Activated T-cell treated with anti-CD3 and anti-CD28 coated beads, Interleukin-2, amount 50 U/mL, for 4 hours (primary cell): ENCODE results near the gene DNAJC4. TPM values are rescaled to one million over a fixed set of nuclear protein-coding genes. Genes with fewer than 3 reads are reported as not detected.

Experiments used
- ATAC-seq, 2 donors: fragments of 200-7000 bp; cut with Tn5 transposase; one replicate each; pipeline ENCODE4 v1.10.0; 2021
- DNase-seq: peaks from one replicate; pipeline ENCODE4 v3.0.0-alpha.2; 2020
- H3K27me3 Mint-ChIP-seq: one replicate; pipeline ENCODE4 v1.8.0; 2021; ENCODE audit warnings: low read depth, mixed read lengths
- H3K36me3 Mint-ChIP-seq: one replicate; pipeline ENCODE4 v1.8.0; 2022; ENCODE audit warnings: mixed read lengths; ENCODE audit not compliant: insufficient read depth
- H3K4me1 Mint-ChIP-seq: one replicate; pipeline ENCODE4 v1.8.0; 2021; ENCODE audit warnings: low read depth, mixed read lengths
- H3K4me3 Mint-ChIP-seq: one replicate; pipeline ENCODE4 v1.8.0; 2021; ENCODE audit warnings: mild to moderate bottlenecking, moderate library complexity, mixed read lengths
- H3K9me3 Mint-ChIP-seq: one replicate; pipeline ENCODE4 v1.8.0; 2021; ENCODE audit warnings: mixed read lengths
- total RNA-seq, 3 donors: library from RNA; stranded (reverse); gene quantifications; one replicate each; pipeline ENCODE4 v1.2.1, GENCODE V29; 2021

Gene DNAJC4
- total RNA-seq, 3 donors from 2014 or later = 15.0 to 16.6 (median 16.1) TPM

- Mint-ChIP-seq H3K36me3 (peaks cover 35% of the 10 kb centered on the region), H3K27me3 (no peaks in the 10 kb centered on the region), H3K9me3 (no peaks in the 10 kb centered on the region), H3K4me1 (peaks cover 32% of the 10 kb centered on the region), H3K4me3 (no peak overlapping the region)
- ATAC-seq = no peak
- DNase-seq = no peak
Observed at GRCh38 chr11:64203421-64204079, 26.8 kb upstream of the DNAJC4 start.

DNA sequence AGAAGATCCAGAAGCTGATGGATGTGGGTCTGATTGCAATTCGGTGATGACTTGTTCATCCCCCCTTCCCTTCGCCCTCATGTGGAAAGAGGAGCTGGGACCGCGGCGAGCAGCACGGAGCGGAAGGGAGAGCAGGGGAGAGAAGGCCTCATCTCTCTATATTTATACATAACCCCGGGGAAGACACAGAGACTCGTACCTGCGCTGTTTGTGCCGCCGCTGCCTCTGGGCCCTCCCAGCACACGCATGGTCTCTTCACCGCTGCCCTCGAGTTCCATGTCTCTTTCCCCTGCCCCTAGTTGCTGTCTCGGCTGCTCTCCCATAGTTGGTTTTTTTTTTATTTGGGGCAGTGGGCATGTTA is 26.3 kb upstream of the DNAJC4 start:
- no peak for DNase-seq
- H3K4me1 Mint-ChIP-seq = peaks cover 37% of the 10 kb centered on the region
- no peaks in the 10 kb centered on the region for H3K27me3 Mint-ChIP-seq
- no peaks in the 10 kb centered on the region for H3K9me3 Mint-ChIP-seq
- ATAC-seq = no peak
- peaks cover 38% of the 10 kb centered on the region for H3K36me3 Mint-ChIP-seq
- no peak overlapping the region for H3K4me3 Mint-ChIP-seq

DNA sequence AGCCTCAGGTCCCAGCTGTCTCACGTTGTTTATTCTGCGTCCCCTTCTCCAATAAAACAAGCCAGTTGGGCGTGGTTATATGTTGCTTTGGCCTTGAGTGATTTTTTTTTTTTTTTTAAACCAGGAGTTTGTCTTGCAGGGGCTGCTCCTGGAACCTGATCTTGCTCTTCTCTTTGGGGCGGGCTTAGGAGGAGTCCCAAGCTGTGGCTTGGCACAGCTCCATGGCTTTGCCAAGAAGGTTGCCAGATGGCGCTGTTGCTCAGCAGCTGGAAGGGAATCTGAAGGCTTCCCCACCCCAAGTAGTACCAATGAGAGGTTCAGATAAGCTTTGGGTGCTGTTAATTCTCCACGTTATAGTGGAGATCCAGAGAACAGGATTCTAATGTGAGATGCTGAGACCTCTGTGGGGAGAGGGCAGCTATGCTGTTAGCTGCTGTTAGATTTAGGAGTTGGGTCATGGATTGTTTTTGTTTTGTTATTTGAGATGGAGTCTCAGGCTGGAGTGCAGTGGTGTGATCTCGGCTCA is 25.8 kb upstream of the DNAJC4 start:
- Mint-ChIP-seq H3K36me3 (peaks cover 41% of the 10 kb centered on the region), H3K9me3 (no peaks in the 10 kb centered on the region), H3K27me3 (no peaks in the 10 kb centered on the region), H3K4me1 (peaks cover 40% of the 10 kb centered on the region), H3K4me3 (peak overlapping the region; percentile 62)
- ATAC-seq = peak in 1 of 2 donors; percentile 23
- peak; percentile 77 for DNase-seq

GRCh38 chr11:64206457-64207255 is 23.7 kb upstream of the DNAJC4 start, which contains the start of gene FERMT3:
FERMT3 (plus strand) TSS chr11:64206721; CDS start chr11:64207365, 644 bp downstream.
- H3K4me1 Mint-ChIP-seq = peaks cover 40% of the 10 kb centered on the region
- no peaks in the 10 kb centered on the region for H3K9me3 Mint-ChIP-seq
- H3K36me3 Mint-ChIP-seq = peaks cover 38% of the 10 kb centered on the region
- H3K27me3 Mint-ChIP-seq = no peaks in the 10 kb centered on the region
- peak within 1 kb of the TSS; percentile 96 for H3K4me3 Mint-ChIP-seq
- DNase-seq (peak; percentile 68), ATAC-seq (peak; percentile 41 to 58)

- H3K4me1 Mint-ChIP-seq = peaks cover 42% of the 10 kb centered on the region
- H3K36me3 Mint-ChIP-seq = peaks cover 40% of the 10 kb centered on the region
- no peaks in the 10 kb centered on the region for H3K27me3 Mint-ChIP-seq
- peak overlapping the region; percentile 96 for H3K4me3 Mint-ChIP-seq
- no peaks in the 10 kb centered on the region for H3K9me3 Mint-ChIP-seq
- DNase-seq (peak; percentile 76), ATAC-seq (peak; percentile 78 to 79)
Observed at GRCh38 chr11:64207256-64208085, 22.9 kb upstream of the DNAJC4 start.

- no peaks in the 10 kb centered on the region for H3K27me3 Mint-ChIP-seq
- H3K4me3 Mint-ChIP-seq = peak overlapping the region; percentile 96
- ATAC-seq (no peak), DNase-seq (no peak)
- peaks cover 39% of the 10 kb centered on the region for H3K36me3 Mint-ChIP-seq
- peaks cover 44% of the 10 kb centered on the region for H3K4me1 Mint-ChIP-seq
- no peaks in the 10 kb centered on the region for H3K9me3 Mint-ChIP-seq
Observed at GRCh38 chr11:64208086-64208795, 22.1 kb upstream of the DNAJC4 start.

GRCh38 chr11:64208796-64209562 is 21.4 kb upstream of the DNAJC4 start:
- DNase-seq = no peak
- Mint-ChIP-seq H3K4me3 (peak overlapping the region; percentile 96), H3K9me3 (no peaks in the 10 kb centered on the region), H3K27me3 (no peaks in the 10 kb centered on the region), H3K4me1 (peaks cover 42% of the 10 kb centered on the region), H3K36me3 (peaks cover 36% of the 10 kb centered on the region)
- no peak for ATAC-seq

GRCh38 chr11:64209563-64209843 is 20.8 kb upstream of the DNAJC4 start:
- Mint-ChIP-seq H3K36me3 (peaks cover 31% of the 10 kb centered on the region), H3K9me3 (no peaks in the 10 kb centered on the region), H3K4me1 (peaks cover 36% of the 10 kb centered on the region), H3K4me3 (no peak overlapping the region), H3K27me3 (no peaks in the 10 kb centered on the region)
- ATAC-seq (no peak), DNase-seq (no peak)

DNA sequence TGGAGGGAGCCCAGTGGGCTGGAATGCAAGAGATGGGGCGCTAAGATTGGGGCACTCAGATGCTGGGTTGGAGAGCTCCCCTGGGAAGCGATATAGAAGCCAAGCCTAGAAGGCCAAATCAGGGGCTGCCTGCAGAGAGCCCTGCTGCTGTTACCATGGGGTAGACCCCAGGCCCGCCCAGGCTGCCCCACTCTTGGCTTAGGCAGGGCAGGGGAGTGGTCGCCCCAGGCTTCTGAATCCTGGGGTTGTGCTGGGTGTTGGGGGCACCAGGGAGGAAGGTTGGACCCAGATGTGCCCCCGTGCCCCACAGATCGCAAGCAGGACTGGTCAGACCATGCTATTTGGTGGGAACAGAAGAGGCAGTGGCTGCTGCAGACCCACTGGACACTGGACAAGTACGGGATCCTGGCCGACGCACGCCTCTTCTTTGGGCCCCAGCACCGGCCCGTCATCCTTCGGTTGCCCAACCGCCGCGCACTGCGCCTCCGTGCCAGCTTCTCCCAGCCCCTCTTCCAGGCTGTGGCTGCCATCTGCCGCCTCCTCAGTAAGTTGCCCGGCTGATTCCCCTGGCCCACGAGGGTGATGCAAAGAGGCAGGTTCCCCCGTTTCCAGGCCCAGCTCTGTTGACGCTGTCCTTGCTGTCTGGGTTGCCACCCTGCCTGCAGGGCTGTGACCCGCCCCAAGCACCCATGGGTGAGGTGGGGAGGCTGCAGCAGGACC is 19.9 kb upstream of the DNAJC4 start:
- no peak for DNase-seq
- no peak overlapping the region for H3K4me3 Mint-ChIP-seq
- no peaks in the 10 kb centered on the region for H3K27me3 Mint-ChIP-seq
- H3K36me3 Mint-ChIP-seq = peaks cover 33% of the 10 kb centered on the region
- H3K4me1 Mint-ChIP-seq = peaks cover 36% of the 10 kb centered on the region
- no peak for ATAC-seq
- no peaks in the 10 kb centered on the region for H3K9me3 Mint-ChIP-seq

- Mint-ChIP-seq H3K4me1 (peaks cover 28% of the 10 kb centered on the region), H3K9me3 (no peaks in the 10 kb centered on the region), H3K27me3 (no peaks in the 10 kb centered on the region), H3K36me3 (peaks cover 33% of the 10 kb centered on the region), H3K4me3 (no peak overlapping the region)
- no peak for ATAC-seq
- DNase-seq = no peak
Observed at GRCh38 chr11:64211181-64211872, 19.0 kb upstream of the DNAJC4 start.

DNA sequence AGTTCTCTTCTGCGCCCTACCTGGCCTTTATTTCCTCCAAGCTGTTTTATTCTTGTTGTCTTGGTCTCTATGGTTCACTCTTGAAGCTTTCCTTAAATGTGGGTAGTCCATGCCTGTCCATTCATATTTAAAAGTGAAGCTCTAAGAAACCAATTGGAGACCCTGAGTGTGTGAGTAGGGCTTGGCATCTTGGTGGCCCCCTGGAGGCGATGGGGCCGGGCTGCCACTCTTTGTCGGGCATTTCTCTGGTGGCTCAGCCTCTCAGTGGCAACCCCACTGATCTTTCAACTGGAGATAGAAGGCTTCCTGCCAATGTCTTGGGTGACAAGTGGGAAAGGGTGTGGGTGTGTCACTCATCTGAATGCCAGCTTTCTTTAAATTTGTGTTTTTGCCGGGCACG is 13.5 kb upstream of the DNAJC4 start:
- H3K9me3 Mint-ChIP-seq = no peaks in the 10 kb centered on the region
- DNase-seq (no peak), ATAC-seq (no peak)
- no peak overlapping the region for H3K4me3 Mint-ChIP-seq
- peaks cover 23% of the 10 kb centered on the region for H3K36me3 Mint-ChIP-seq
- H3K27me3 Mint-ChIP-seq = no peaks in the 10 kb centered on the region
- H3K4me1 Mint-ChIP-seq = peaks cover 16% of the 10 kb centered on the region

GRCh38 chr11:64218628-64219353 is 11.6 kb upstream of the DNAJC4 start:
- DNase-seq (no peak), ATAC-seq (no peak)
- Mint-ChIP-seq H3K4me1 (peaks cover 11% of the 10 kb centered on the region), H3K36me3 (peaks cover 15% of the 10 kb centered on the region), H3K4me3 (no peak overlapping the region), H3K9me3 (no peaks in the 10 kb centered on the region), H3K27me3 (no peaks in the 10 kb centered on the region)
